GM10266 (cell line): ENCODE results near the gene WDR37.

Experiments
- DNase-seq: peaks from one replicate; pipeline ENCODE4 v3.0.0; 2012; ENCODE audit errors: extremely low spot score
- CTCF ChIP-seq: IDR thresholded peaks from 2 replicates; pipeline ENCODE4 v1.5.1; 2012; ENCODE audit warnings: mild to moderate bottlenecking, low read depth; ENCODE audit not compliant: control insufficient read depth, insufficient read depth; ENCODE audit errors: missing control alignments

WDR37 gene

GRCh38 chr10:1040133-1040532 lies 16.1 kb upstream of the WDR37 start:
- no peak for DNase-seq
- no peak for TF ChIP-seq CTCF

DNA sequence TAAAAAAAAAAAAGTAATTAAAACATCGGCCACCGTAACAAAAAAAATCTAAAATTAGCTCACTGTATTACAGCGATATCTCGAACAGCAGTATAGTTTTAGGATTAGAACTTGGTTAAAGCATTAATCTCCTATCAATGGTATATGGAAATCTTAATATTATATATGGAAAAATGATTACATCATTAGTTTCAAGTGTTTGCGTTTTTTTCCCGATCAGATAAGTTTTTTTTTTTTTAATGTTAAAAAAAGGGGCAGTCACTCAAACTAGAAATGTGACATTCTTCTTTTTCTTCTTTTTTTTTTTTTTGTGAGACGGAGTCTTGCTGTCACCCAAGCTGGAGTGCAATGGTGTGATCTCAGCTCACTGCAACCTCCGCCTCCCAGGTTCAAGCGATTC lies 14.7 kb upstream of the WDR37 start:
- TF ChIP-seq CTCF = no peak

DNA sequence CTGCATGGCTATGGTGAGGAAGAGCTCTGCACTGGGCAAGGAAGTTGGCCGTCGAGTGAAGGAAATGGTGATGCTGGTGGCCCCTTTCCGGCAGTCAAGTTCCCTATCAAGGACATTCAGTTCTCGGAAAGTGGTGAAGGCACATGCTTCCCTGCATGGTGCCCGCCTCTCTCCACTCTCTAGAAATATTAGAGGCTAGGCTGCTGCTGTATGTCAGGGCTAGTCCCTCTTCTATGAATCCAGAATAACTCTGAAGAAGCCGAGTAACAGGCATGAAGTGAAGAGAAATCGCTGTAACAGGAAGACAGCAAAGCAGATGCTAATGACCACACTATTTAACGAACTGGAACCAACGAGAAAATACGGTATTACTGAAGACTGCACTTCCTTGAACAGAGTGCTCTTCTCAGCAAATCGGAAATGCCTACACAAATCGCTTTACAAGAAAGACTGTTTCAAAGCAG lies 12.6 kb upstream of the WDR37 start:
- TF ChIP-seq CTCF = no peak
- DNase-seq = peak; percentile 64

More for the DNA sequence above, 14.7 kb upstream of the WDR37 start:
- DNase-seq = no peak

DNA sequence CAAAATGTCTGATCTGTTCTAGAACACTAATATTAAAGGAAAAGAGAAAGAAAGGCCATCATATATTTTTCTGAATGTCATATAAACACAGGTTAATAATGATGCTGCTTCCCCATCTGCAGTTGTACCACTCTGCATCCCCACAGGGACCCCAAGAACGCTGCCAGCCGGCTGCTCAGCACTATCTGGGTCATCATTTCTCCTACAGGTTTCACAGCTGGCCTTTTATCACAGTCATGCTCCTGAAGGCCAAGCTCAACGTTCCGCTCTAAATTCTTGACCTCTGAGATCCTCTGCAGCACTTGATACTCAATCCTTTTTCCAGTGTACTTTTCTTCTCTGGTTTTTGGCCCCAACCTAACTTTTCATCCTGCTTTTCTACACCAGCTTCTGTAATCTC lies 12.0 kb upstream of the WDR37 start:
- no peak for TF ChIP-seq CTCF
- DNase-seq = no peak

- TF ChIP-seq CTCF = no peak
- no peak for DNase-seq
Measured at GRCh38 chr10:1044964-1045363, 11.2 kb upstream of the WDR37 start.

- TF ChIP-seq CTCF = no peak
Measured at GRCh38 chr10:1045415-1045814, 10.8 kb upstream of the WDR37 start.

GRCh38 chr10:1047937-1048336 lies 8.2 kb upstream of the WDR37 start:
- TF ChIP-seq CTCF = no peak
- DNase-seq = no peak

More at GRCh38 chr10:1045415-1045814, 10.8 kb upstream of the WDR37 start:
- DNase-seq = no peak
